Measurements from ENCODE around the gene GNG5. TPM values are rescaled to one million over a fixed set of nuclear protein-coding genes. Genes with fewer than 3 reads are reported as not detected.

GNG5 gene
- total and polyA plus RNA-seq, 9 donors, result 26.2 to 211 (median 64.1) TPM

- Histone ChIP-seq H3K27ac (no peak overlapping the region), H3K9me3 (no peaks in the 10 kb centered on the region), H3K36me3 (no peaks in the 10 kb centered on the region), H3K4me1 (ENCODE audit: insufficient read depth) (no peaks in the 10 kb centered on the region), H3K27me3 (no peaks in the 10 kb centered on the region), H3K4me3 (no peak overlapping the region)
- TF ChIP-seq POLR2A (IDR thresholded peaks at IDR 0.05), result no peak
- TF ChIP-seq, protein P1, sequence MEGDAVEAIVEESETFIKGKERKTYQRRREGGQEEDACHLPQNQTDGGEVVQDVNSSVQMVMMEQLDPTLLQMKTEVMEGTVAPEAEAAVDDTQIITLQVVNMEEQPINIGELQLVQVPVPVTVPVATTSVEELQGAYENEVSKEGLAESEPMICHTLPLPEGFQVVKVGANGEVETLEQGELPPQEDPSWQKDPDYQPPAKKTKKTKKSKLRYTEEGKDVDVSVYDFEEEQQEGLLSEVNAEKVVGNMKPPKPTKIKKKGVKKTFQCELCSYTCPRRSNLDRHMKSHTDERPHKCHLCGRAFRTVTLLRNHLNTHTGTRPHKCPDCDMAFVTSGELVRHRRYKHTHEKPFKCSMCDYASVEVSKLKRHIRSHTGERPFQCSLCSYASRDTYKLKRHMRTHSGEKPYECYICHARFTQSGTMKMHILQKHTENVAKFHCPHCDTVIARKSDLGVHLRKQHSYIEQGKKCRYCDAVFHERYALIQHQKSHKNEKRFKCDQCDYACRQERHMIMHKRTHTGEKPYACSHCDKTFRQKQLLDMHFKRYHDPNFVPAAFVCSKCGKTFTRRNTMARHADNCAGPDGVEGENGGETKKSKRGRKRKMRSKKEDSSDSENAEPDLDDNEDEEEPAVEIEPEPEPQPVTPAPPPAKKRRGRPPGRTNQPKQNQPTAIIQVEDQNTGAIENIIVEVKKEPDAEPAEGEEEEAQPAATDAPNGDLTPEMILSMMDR (IDR thresholded peaks at IDR 0.05), result no peak
- no peak for TF ChIP-seq EP300 (IDR thresholded peaks at IDR 0.05)
- intact Hi-C loops (cut with DNase I), result no loop called here
- DNase-seq, result no peak
- WGBS, 3 donors, result 73 to 90% (median 76%) methylated on average over 3 of the region's 3 CpGs
Observed at GRCh38 chr1:84496498-84496897, 9.9 kb downstream of the GNG5 start.

- intact Hi-C loops (cut with DNase I), result no loop called here
- H3K4me3 ChIP-seq, result no peak overlapping the region
- TF ChIP-seq POLR2A (IDR thresholded peaks at IDR 0.05) (no peak), EP300 (IDR thresholded peaks at IDR 0.05) (no peak)
- TF ChIP-seq, protein P1 (IDR thresholded peaks at IDR 0.05), result no peak
- DNase-seq, result no peak
- no peaks in the 10 kb centered on the region for H3K4me1 ChIP-seq (ENCODE audit: insufficient read depth)
- WGBS, 3 donors, result 73 to 83% (median 80%) methylated on average over 1 of the region's 1 CpG
- no peak overlapping the region for H3K27ac ChIP-seq
- H3K36me3 ChIP-seq, result no peaks in the 10 kb centered on the region
- H3K27me3 ChIP-seq, result no peaks in the 10 kb centered on the region
- no peaks in the 10 kb centered on the region for H3K9me3 ChIP-seq
Observed at GRCh38 chr1:84493747-84494146, 12.6 kb downstream of the GNG5 start.

GRCh38 chr1:84492726-84493125 is 13.7 kb downstream of the GNG5 start:
- TF ChIP-seq POLR2A (IDR thresholded peaks at IDR 0.05) (no peak), EP300 (IDR thresholded peaks at IDR 0.05) (no peak)
- TF ChIP-seq, protein P1 (IDR thresholded peaks at IDR 0.05), result no peak
- WGBS, 3 donors, result 60 to 84% (median 77%) methylated on average over 1 of the region's 1 CpG
- no peaks in the 10 kb centered on the region for H3K4me1 ChIP-seq (ENCODE audit: insufficient read depth)
- no peaks in the 10 kb centered on the region for H3K27me3 ChIP-seq
- no peak for DNase-seq
- no peak overlapping the region for H3K27ac ChIP-seq
- intact Hi-C loops (cut with DNase I), result no loop called here
- H3K9me3 ChIP-seq, result no peaks in the 10 kb centered on the region
- no peaks in the 10 kb centered on the region for H3K36me3 ChIP-seq
- H3K4me3 ChIP-seq, result no peak overlapping the region

- no peak for DNase-seq
- intact Hi-C loops (cut with DNase I), result no loop called here
- no peak overlapping the region for H3K27ac ChIP-seq
- TF ChIP-seq POLR2A (IDR thresholded peaks at IDR 0.05) (no peak), EP300 (IDR thresholded peaks at IDR 0.05) (no peak)
- TF ChIP-seq, protein P1 (IDR thresholded peaks at IDR 0.05), result no peak
- no peaks in the 10 kb centered on the region for H3K9me3 ChIP-seq
- WGBS, 3 donors, result 84 to 92% (median 89%) methylated on average over 2 of the region's 2 CpGs
- H3K27me3 ChIP-seq, result no peaks in the 10 kb centered on the region
- H3K4me3 ChIP-seq, result no peak overlapping the region
- H3K36me3 ChIP-seq, result no peaks in the 10 kb centered on the region
- no peaks in the 10 kb centered on the region for H3K4me1 ChIP-seq (ENCODE audit: insufficient read depth)
Observed at GRCh38 chr1:84489766-84490165, 16.6 kb downstream of the GNG5 start.

All from ovary (tissue), 9 donors.